GM21515 (cell line): ENCODE data around the gene STX4.

ENCODE experiments used
- ATAC-seq: cut with Tn5 transposase; IDR thresholded peaks from one replicate; pipeline ENCODE4 v1.9.1; 2021; ENCODE audit not compliant: unreplicated experiment

Gene STX4

GRCh38 chr16:31032736-31033708 lies at the start of gene STX4:
STX4 (plus strand) TSS chr16:31033558; CDS start chr16:31033806, 248 bp downstream.
- ATAC-seq = peak; percentile 71

GRCh38 chr16:30983898-30984610 lies 49.3 kb upstream of the STX4 start:
- no peak for ATAC-seq

GRCh38 chr16:30984669-30985400 lies 48.5 kb upstream of the STX4 start, which contains the start of gene HSD3B7:
HSD3B7 (plus strand) TSS chr16:30985207; CDS start chr16:30985659, 452 bp downstream.
- no peak for ATAC-seq

GRCh38 chr16:30985401-30986128 lies 47.8 kb upstream of the STX4 start:
- no peak for ATAC-seq

GRCh38 chr16:30986129-30986991 lies 47.0 kb upstream of the STX4 start:
- ATAC-seq = no peak

GRCh38 chr16:30987581-30988190 lies 45.7 kb upstream of the STX4 start:
- ATAC-seq = no peak

GRCh38 chr16:30989469-30990047 lies 43.8 kb upstream of the STX4 start:
- no peak for ATAC-seq

- no peak for ATAC-seq
Measured at GRCh38 chr16:30990105-30990504, 43.3 kb upstream of the STX4 start.

- no peak for ATAC-seq
Measured at GRCh38 chr16:30991052-30991451, 42.3 kb upstream of the STX4 start.

- no peak for ATAC-seq
Measured at GRCh38 chr16:30992276-30992780, 41.0 kb upstream of the STX4 start.

- ATAC-seq = no peak
Measured at GRCh38 chr16:30992931-30993816, 40.2 kb upstream of the STX4 start.

- ATAC-seq = no peak
Measured at GRCh38 chr16:30995927-30996323, 37.4 kb upstream of the STX4 start.

- ATAC-seq = no peak
Measured at GRCh38 chr16:30996324-30996984, 36.9 kb upstream of the STX4 start.

GRCh38 chr16:30996985-30997724 lies 36.2 kb upstream of the STX4 start:
- peak; percentile 78 for ATAC-seq

GRCh38 chr16:30997725-30998711 lies 35.3 kb upstream of the STX4 start:
- ATAC-seq = no peak
